Hematopoietic multipotent progenitor cell treated with erythropoietin and hydrocortisone succinate and interleukin-3 and kit ligand, for 17 days (in vitro differentiated cells): Measurements from ENCODE around the gene ALDH1A3.

Experiments
- DNase-seq: peaks from one replicate; pipeline ENCODE4 v3.0.0-alpha.2; 2015; ENCODE audit warnings: low spot score

ALDH1A3 gene

GRCh38 chr15:100885116-100885515, 5.5 kb downstream of the ALDH1A3 start:
- no peak for DNase-seq

DNA sequence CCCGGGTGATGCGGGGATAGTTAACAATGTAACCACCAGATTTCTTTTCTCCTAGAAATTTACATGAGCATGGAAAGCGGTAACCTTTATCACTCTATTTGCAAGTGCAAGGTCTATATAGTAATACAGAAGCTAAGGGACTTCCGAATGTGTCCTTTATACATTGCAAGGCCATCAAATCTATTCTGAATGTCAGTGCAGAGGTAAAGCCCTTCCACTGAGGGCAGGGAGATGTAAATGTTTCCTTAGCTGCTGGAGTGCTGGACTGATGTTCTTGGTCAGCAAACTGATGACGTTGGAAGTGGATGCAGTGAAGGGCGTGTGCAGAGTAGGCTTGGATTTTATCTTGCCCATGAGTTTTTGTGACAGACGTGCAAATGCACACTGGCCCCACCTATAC, 6.2 kb downstream of the ALDH1A3 start:
- no peak for DNase-seq

DNA sequence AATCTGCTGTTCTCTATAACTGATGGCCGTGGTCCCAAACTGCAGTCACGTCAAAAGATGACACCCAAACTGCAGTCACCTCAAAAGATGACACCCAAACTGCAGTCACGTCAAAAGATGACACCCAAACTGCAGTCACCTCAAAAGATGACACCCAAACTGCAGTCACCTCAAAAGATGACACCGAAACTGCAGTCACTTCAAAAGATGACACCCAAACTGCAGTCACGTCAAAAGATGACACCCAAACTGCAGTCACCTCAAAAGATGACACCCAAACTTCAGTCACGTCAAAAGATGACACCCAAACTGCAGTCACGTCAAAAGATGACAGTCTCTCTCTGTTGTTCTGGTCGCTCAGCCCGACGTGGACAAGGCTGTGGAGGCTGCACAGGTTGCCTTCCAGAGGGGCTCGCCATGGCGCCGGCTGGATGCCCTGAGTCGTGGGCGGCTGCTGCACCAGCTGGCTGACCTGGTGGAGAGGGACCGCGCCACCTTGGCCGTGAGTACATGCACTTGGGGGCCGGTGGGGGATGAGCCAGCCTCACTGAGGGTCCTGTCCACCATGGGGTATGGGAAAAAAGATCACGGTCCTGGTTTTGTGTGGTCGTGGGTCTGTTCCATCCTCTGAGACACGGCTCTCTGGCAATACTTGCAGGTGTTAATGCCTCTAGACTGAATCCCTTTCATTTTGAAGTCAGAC, 7.7 kb downstream of the ALDH1A3 start:
- DNase-seq, result no peak

GRCh38 chr15:100889385-100890050, 9.9 kb downstream of the ALDH1A3 start:
- no peak for DNase-seq

DNA sequence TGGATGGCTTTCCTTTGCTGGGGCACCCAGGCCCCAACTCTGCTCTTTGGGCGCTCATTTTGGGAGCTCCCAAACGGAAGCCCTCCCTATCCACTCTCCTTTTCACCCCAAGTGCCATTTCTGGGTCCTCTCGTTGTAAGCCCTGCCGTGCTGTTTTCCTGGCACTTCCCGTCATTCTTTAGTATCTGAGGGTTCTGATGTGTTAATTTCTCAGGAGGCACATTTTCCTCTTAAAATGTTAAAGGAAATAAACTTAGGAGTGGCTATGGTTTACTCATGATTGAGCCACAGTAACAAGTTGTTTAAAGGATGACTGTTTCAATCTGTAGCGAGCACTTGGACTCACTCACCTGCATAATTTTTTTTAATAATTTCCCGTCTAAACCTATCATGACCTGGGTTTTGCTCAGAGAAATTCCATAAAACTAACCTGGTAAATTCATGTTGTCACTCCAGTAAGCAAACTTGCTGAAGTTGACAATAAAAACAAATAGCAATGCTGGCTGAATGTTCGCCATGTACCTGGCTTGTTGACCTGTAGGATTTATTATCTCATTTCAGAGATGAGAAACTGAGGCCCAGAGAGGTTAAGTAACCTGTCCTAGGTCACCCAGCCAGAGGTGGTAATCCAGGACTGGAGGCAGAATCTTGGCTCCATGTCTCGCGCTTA, 10.6 kb downstream of the ALDH1A3 start:
- DNase-seq, result no peak

GRCh38 chr15:100890850-100891249, 11.2 kb downstream of the ALDH1A3 start:
- DNase-seq, result no peak

GRCh38 chr15:100891307-100892012, 11.8 kb downstream of the ALDH1A3 start:
- no peak for DNase-seq

GRCh38 chr15:100892013-100892355, 12.4 kb downstream of the ALDH1A3 start:
- DNase-seq, result no peak

GRCh38 chr15:100893261-100893963, 13.8 kb downstream of the ALDH1A3 start:
- DNase-seq, result no peak

- no peak for DNase-seq
These were observed 14.3 kb downstream of the ALDH1A3 start for GRCh38 chr15:100893964-100894295.

GRCh38 chr15:100895721-100896120, 16.1 kb downstream of the ALDH1A3 start:
- DNase-seq, result no peak

DNA sequence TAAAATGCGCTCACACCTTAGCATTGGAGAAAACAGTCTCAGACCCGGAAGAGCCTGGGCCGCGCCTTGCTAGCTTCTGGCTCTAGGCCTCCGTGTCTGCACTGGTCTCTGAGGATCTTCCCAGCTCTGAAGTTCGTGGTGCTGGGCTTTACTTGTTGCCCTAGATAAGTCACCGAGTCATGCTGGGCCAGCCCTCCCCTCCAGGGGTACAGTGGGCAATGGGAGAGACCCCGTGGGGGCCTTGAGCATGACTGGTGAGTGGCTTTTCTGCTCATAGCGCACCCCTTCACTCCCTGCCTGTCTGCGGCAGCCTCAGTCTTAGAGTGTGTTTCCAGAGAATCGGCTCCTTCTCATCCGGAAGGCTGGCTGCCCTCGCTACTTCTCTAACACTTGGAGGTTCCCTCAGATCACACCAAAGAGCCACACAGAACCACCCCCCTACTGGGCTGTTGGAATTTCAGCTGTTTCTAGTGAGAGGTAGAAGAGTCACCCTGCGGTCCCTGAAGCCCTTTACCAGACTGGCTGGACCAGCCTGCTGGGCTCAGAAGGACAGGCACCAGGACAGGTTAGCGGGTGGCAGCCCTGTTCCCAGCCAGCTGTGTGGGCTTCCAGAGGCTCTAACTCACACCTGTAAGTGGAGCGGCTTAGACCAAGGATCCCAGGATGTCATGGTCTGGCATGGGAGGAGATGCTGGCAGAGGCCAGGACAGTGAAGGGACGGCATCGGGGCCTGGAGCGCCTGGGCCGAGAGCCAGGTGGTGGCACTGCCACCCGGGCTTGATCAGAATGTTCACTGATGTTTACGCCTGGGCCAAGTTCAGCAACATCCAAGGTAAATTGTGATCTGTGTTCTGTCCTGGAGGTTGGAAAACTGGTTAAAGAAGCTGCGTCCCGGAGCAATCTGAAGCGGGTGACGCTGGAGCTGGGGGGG, 17.9 kb downstream of the ALDH1A3 start:
- DNase-seq, result no peak

DNA sequence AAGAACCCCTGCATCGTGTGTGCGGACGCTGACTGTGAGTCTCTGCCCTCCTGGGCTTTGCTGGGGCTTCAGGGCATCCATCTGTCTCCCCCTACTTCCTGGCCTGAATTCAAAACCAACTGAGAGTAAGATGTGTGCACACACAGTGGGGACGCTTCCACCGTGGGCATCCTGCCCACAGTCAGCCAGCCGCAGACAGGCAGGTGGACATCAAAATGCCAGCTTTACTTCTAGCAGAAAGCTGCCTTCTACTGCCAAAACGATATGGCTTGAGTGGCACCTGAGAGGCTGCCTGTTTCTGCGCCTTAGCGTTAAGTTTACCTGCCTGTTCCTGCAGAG, 18.5 kb downstream of the ALDH1A3 start:
- no peak for DNase-seq

DNA sequence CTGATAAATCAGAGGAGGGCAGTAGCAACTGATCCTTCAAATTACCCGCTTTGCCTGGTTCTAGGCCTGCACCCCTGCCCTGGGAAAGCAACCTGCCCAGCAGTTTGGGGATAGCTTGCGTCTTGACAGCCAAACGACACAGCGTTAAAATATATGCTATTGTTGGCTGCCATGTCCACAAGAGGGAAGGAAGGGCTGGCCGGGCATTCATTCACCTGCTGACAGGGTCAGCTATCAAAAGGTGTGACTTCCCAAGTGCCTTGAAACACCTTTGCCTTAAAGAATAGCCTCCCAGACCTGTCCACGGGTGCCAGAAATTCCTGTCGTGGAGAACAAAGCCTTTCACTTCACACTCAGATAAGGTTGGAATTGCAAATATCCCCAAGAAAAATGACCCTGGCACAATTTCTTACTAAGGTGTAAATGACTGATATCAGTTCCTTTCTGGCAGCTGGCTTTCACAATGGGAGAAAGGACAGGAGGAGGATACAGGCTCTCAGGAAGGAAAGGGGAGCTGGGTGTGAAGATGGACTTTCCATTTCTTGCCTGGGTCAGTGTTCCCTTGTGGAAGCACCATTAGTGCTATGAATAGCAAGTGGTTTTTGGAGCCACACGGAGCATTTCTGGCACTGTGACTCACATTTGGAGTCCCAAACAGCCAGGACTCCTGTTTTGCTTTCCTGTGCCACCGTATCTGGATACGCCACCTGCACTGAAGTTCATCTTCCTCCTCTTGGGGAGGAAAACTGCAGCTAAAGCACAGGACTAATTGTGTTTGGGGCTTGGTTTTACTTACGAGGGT, 19.2 kb downstream of the ALDH1A3 start:
- no peak for DNase-seq

- DNase-seq, result no peak
These were observed 20.0 kb downstream of the ALDH1A3 start for GRCh38 chr15:100899601-100900000.

DNA sequence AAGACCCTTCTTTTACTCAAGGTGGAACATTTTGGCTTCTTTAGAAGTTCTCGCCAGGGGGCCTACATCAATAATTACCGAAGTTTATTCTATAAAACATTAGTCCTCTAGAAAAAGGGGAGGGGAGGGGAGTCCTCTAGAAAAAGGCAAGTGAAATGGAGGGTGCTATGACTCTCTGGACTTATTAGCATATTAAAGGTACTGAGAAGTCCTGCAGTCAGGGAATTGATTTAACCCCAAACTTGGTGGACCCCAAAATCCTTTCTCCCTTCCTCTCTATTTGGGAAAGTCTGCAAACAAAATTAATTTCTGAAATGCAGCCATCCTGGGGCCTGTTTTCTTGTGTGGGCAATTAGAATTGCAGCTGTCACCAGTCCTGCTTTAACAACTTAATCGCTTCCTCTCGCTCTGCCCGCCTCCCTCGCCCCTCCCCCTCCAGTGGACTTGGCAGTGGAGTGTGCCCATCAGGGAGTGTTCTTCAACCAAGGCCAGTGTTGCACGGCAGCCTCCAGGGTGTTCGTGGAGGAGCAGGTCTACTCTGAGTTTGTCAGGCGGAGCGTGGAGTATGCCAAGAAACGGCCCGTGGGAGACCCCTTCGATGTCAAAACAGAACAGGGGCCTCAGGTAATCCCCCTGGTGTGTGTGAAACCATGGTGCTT, 20.6 kb downstream of the ALDH1A3 start:
- DNase-seq, result no peak

DNA sequence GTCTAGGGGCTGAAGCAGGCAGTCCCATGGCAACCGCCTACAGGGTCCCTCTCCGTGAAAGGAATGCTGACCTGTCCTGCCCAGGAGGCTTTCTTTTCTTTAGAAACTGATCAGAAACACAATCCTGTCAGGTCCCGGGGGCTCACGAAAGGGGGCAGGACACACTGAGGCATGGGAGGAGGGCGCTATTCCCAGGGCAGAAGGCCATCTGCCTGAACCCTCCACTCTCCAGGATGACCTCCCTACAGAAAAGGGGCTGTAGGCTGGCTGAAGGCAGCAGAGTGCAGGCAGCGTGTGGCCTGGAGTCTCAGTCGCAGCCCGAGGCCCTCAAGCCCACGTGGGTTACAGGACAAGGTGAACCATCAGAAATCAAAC, 21.2 kb downstream of the ALDH1A3 start:
- DNase-seq, result no peak

DNA sequence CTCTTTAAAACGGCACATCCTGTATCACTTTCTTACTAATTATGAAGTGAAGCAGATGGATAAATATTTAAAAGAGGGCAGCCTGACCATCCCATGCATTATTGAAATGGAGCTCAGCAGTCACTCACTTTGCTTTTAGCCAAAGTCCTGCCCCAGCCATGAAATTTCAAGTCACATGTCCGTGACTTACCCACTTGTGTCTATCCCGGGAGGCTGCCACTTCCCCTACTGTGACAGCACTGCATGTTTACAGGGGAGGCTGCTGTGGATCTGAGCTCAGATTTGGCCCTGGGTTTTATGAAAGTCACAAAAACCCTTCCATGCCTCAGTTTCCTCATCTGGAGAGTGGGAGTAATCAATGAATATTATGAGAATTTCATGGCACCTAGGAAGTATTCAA, 21.7 kb downstream of the ALDH1A3 start:
- no peak for DNase-seq

DNA sequence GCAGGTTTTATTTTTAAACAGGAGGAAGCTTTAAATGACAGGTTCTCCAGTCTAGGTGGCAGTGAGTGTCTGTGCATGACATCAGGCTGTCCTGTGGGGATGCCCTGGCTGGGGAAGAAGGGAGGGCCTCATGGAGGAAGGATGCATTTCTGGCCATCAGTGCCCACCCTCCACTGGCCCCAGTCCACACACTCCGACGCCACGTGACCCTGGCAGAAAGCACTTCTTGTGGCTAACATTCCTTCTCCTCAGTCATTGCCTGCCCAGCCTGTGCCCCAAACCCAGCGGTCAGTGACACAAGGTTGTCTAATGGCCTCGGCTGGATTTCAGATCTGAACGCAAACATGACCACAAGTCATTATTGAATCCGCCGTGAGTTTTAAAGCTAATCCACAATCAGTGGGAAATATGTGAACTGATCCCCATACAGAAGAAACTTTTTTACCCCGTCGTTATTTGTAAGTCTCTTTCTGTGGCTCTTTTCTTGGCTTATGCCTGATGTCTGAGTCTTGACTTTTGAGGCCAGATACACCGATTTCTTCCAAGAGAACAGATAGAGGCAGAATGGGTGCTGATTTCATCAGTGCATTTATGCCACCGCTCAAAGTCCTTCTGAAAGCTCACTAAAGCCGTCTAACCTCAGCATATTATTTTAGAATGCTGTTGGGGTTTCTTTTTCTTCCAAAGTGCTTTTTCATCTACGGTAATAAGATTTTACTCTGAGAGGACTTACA, 22.2 kb downstream of the ALDH1A3 start:
- no peak for DNase-seq
